Suppressor macrophage treated with lipopolysaccharide for 4 hours (primary cell): Measurements from ENCODE around the gene CBS.
"Not testable (repeated sequence)": the region's sequence is repeated elsewhere in the genome, so short reads cannot be mapped to it uniquely, and the experiment has no call there.

Experiments used
- DNase-seq: peaks from one replicate; pipeline ENCODE4 v3.0.0-alpha.2; 2020

CBS gene

GRCh38 chr21:43075170-43076022 lies at the start of gene CBS:
Gene CBS, minus strand, starts transcription at chr21:43075835. Its CDS starts 3,642 bp downstream, at chr21:43072193.
- not testable (repeated sequence) for DNase-seq

GRCh38 chr21:43115956-43116355 lies 40.3 kb upstream of the CBS start:
- not testable (repeated sequence) for DNase-seq

- DNase-seq = not testable (repeated sequence)
Observed at GRCh38 chr21:43114483-43114882, 38.8 kb upstream of the CBS start.

- not testable (repeated sequence) for DNase-seq
Observed at GRCh38 chr21:43109006-43109405, 33.4 kb upstream of the CBS start.

- not testable (repeated sequence) for DNase-seq
Observed at GRCh38 chr21:43108177-43108576, 32.5 kb upstream of the CBS start.

GRCh38 chr21:43107794-43108137 lies 32.1 kb upstream of the CBS start:
- DNase-seq = not testable (repeated sequence)

- peak; percentile 19 for DNase-seq
Observed at GRCh38 chr21:43106965-43107793, 31.5 kb upstream of the CBS start, which contains the start of gene U2AF1. Gene U2AF1, minus strand, starts transcription at chr21:43107570. Its CDS starts 76 bp downstream, at chr21:43107494.

GRCh38 chr21:43104642-43105041 lies 29.0 kb upstream of the CBS start:
- not testable (repeated sequence) for DNase-seq

GRCh38 chr21:43102281-43102680 lies 26.6 kb upstream of the CBS start:
- not testable (repeated sequence) for DNase-seq

- DNase-seq = not testable (repeated sequence)
Observed at GRCh38 chr21:43101676-43102075, 26.0 kb upstream of the CBS start.

GRCh38 chr21:43101000-43101399 lies 25.4 kb upstream of the CBS start:
- DNase-seq = not testable (repeated sequence)

- DNase-seq = not testable (repeated sequence)
Observed at GRCh38 chr21:43091979-43092614, 16.5 kb upstream of the CBS start.

GRCh38 chr21:43090947-43091346 lies 15.3 kb upstream of the CBS start:
- not testable (repeated sequence) for DNase-seq

- DNase-seq = not testable (repeated sequence)
Observed at GRCh38 chr21:43089463-43089862, 13.8 kb upstream of the CBS start.

GRCh38 chr21:43082587-43083300 lies 7.1 kb upstream of the CBS start:
- DNase-seq = not testable (repeated sequence)

GRCh38 chr21:43076643-43077042 lies 1.0 kb upstream of the CBS start:
- not testable (repeated sequence) for DNase-seq

- DNase-seq = not testable (repeated sequence)
Observed at GRCh38 chr21:43076023-43076637, 495 bp upstream of the CBS start.

GRCh38 chr21:43074401-43075169 lies 1.1 kb downstream of the CBS start:
- DNase-seq = not testable (repeated sequence)

GRCh38 chr21:43072742-43073141 lies 2.9 kb downstream of the CBS start:
- DNase-seq = not testable (repeated sequence)

- not testable (repeated sequence) for DNase-seq
Observed at GRCh38 chr21:43069682-43070081, 6.0 kb downstream of the CBS start.

- DNase-seq = not testable (repeated sequence)
Observed at GRCh38 chr21:43068065-43068464, 7.6 kb downstream of the CBS start.
